ENCODE data around the gene RYR3. TPM values are rescaled to one million over a fixed set of nuclear protein-coding genes. Genes with fewer than 3 reads are reported as not detected.

The RYR3 gene
- total and polyA plus RNA-seq, 2 of the 13 experiments (the other 11 are each of a cell fraction or from before 2014, with no cell fraction given): not detected

- BruUV-seq (replicated peaks): no TSS peak
- Histone ChIP-seq H3K4me3 (replicated peaks in 1 of 3; ENCODE audit: insufficient read depth in 1 of 3, low read depth in 2 of 3, low read length in 3 of 3) (no peak overlapping the region), H3K27ac (ENCODE audit: extremely low read length, insufficient read depth, low read length) (no peak overlapping the region), H3K4me1 (ENCODE audit: insufficient read depth, low read length) (no peaks in the 10 kb centered on the region), H3K79me2 (ENCODE audit: insufficient read depth, low read length) (no peaks in the 10 kb centered on the region), H4K20me1 (ENCODE audit: insufficient read depth, low read length) (no peaks in the 10 kb centered on the region), H2AFZ (ENCODE audit: low read length) (no peak overlapping the region), H3K9me3 (ENCODE audit: low read length) (no peaks in the 10 kb centered on the region), H3K36me3 (replicated peaks in 1 of 2; ENCODE audit: control insufficient read depth in 1 of 2, insufficient read depth in 2 of 2, low read length in 2 of 2) (no peaks in the 10 kb centered on the region), H3K27me3 (ENCODE audit: control insufficient read depth in 1 of 2, insufficient read depth in 2 of 2, low read length in 2 of 2) (no peaks in the 10 kb centered on the region; a peak in 1 of 5 replicates), H3K9ac (ENCODE audit: insufficient read depth, low read depth, low read length) (no peak overlapping the region), H3K4me2 (ENCODE audit: low read depth, low read length) (no peak overlapping the region)
- intact Hi-C loops (cut with micrococcal nuclease; ENCODE audit: unreplicated experiment): no loop called here
- DNase-seq (ENCODE audit: low spot score) (no peak), FAIRE-seq (no peak), ATAC-seq (no peak)
- ChIA-PET CTCF (ENCODE audit: low intra/inter-chr PET ratio, low total read pairs) (no interaction called here), POLR2A (no interaction called here)
- TF ChIP-seq ELF3 (CRISPR knock-in tag; IDR thresholded peaks at IDR 0.05) (no peak), ZUFSP (CRISPR knock-in tag; IDR thresholded peaks at IDR 0.05; ENCODE audit: borderline replicate concordance) (no peak), HIC2 (CRISPR knock-in tag; IDR thresholded peaks at IDR 0.05; ENCODE audit: low read depth) (no peak), ZMAT3 (CRISPR knock-in tag; conservative IDR thresholded peaks at IDR 0.05) (no peak), ELF4 (CRISPR knock-in tag; IDR thresholded peaks at IDR 0.05; ENCODE audit: borderline replicate concordance) (no peak), ZNF382 (CRISPR knock-in tag; IDR thresholded peaks at IDR 0.05; ENCODE audit: borderline replicate concordance) (no peak)
- 27% methylated on average over 2 of the region's 2 CpGs for WGBS (ENCODE audit: low lambda C conversion rate)
- in situ Hi-C loops (cut with HindIII; ENCODE audit: extremely low pct_ligation_motif_present, low pct_unique_long_range_greater_than_20kb): no loop called here
These were observed 166.1 kb downstream of the RYR3 start for GRCh38 chr15:33476908-33477307.

All from HepG2 (cell line).